T-helper 1 cell (primary cell): ENCODE results near the gene BBS1.

Experiments
- DNase-seq, 5 donors: peaks; one replicate each; pipeline ENCODE4 v3.0.0-alpha.2; 2012 to 2020

BBS1 gene

DNA sequence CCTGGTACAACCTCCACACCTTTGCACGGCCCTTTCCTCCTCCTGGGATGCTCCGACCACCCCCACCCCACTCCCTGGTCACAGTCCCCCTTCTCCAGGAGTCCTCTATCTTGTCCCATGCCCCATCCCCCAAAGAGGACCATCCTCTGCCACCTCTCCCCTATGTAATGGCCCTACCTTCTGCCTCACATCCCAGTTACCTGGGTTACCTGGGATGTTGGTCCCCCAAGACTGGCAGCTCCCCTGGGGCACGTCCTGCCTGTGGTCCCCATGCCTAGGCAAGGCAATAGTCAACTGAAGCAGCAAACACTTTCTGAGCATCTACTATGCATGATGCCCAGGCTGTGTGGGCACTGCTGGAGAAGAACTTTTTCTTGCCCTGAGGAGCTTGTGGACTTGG is 45.0 kb downstream of the BBS1 start:
- no peak for DNase-seq

DNA sequence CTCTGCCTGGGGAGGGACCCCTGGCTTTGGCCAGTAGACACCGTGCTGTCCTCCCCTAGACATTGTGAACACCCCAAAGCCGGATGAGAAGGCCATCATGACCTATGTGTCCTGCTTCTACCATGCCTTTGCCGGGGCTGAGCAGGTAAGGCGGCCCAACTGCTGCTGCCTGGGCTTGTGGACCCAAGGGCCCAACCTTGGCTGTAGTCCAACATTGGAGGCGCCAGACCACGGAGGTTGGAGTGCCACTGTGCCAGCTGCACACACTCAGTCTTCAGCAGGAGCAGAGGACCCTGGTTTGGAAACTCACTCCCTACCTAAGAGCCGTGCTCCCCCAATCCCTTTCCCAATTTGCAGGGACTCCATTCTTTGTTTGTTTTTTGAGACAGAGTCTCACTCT is 45.7 kb downstream of the BBS1 start:
- DNase-seq, result no peak

DNA sequence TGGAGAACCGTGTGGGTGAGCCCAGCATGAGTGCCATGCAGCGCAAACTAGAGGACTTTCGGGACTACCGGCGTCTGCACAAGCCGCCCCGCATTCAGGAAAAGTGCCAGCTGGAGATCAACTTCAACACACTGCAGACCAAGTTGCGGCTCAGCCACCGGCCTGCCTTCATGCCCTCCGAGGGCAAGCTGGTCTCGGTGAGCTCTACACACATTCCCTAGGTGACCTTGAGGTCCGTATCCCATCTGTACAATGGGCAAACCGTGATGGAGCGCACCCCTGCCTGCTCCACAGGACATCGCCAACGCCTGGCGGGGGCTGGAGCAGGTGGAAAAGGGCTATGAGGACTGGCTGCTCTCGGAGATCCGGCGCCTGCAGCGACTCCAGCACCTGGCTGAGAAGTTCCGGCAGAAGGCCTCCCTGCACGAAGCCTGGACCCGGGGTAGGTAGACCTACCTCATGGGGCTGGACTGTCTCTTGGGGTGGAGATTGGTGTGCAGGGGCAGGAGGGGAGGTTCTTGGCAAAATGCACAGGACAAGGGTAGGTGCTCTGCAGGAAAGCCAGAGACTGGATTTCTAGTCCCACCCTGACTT is 47.4 kb downstream of the BBS1 start:
- no peak for DNase-seq

DNA sequence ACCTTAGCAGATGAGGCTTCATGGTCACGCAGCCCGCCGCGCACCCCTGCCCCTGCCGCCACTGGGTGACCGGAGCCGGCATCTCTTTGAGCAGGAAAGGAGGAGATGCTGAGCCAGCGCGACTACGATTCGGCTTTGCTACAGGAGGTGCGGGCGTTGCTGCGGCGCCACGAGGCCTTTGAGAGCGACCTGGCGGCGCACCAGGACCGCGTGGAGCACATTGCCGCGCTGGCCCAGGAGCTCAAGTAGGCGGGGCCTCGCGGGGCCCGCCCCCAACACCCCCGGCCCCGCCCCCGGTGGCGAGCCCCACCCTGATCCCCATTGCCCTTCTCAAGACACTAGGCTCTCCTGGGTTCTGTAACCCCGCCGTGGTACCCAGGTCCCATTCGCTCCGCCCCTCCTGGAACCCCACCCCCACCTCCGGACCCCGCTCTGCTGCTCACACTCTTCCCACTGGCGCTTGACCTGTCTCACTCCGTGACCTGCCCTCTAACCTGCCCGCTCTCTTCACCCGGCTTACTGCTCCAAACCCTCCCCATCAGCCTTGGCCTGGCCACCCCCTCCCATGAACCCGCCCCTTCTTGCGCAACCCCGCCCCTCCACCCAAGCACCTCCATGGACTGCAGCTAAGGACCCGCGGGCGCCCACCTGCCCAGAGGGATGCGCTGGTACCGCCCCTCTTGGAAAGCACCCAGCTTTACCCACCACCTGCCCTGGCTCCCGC is 48.9 kb downstream of the BBS1 start:
- DNase-seq, result peak in 1 of 5 donors; percentile 41

DNA sequence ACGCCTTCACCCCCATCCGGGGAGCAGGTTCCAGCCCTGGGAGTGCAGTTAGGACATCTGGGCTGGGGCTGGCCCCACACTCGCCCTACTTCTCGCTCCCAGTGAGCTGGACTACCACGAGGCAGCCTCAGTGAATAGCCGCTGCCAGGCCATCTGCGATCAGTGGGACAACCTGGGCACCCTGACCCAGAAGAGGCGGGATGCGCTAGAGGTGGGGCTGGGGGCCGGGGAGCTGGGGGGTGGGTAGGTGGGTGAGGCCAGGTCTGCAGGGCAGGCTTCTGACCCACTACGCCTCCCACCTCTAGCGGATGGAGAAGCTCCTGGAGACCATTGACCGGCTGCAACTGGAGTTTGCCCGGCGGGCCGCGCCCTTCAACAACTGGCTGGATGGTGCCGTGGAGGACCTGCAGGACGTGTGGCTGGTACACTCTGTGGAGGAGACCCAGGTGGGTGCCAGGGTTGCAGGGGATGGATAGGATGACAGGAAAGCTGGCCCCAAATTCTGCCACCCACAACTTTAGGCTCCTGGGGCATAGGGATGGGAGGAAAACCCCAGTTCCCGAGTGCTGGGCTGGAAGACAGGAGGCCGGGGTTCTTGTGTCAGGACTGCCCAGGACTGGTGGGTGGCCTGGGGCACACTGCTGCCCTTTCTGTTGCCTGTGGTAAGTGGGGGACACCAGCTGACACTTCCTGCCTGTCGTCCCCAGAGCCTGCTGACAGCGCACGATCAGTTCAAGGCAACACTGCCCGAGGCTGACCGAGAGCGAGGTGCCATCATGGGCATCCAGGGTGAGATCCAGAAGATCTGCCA is 49.6 kb downstream of the BBS1 start:
- no peak for DNase-seq

DNA sequence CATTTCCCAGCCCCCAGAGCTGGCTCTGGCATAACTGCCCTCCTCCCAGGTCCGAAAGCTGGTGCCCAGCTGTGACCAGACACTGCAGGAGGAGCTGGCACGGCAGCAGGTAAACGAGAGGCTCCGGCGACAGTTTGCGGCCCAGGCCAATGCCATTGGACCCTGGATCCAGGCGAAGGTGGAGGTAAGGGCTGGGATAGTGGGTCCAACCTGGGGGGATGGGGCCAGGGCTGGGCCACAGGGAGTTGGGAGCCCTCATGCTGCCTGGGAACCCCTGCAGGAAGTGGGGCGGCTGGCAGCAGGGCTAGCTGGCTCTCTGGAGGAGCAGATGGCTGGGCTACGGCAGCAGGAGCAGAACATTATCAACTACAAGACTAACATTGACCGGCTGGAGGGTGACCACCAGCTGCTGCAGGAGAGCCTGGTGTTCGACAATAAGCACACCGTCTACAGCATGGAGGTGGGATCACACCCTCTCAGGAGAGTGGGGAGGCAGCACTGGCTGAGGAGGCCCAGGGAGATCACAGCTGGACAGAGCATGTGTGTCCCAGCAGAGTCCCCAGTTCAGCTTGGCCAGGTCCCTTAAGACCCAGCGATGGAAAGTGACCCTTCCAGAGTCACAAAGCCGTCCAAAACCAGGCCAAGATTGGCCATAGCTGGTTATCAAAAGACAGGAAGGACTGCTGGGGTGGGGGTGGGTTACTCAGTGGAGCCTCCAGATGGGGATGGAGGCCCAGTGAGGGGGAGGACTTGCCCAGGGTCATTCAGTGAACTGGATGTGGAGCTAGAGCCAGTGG is 50.9 kb downstream of the BBS1 start:
- DNase-seq, result no peak

DNA sequence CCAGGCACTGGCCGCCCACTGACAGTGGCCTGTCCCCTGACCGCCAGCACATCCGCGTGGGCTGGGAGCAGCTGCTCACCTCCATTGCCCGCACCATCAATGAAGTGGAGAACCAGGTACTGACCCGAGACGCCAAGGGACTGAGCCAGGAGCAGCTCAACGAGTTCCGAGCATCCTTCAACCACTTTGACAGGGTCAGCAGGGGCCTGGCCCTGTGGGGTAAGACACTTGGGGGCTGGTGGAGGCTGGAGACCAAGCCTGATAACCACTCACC is 51.5 kb downstream of the BBS1 start:
- no peak for DNase-seq

DNA sequence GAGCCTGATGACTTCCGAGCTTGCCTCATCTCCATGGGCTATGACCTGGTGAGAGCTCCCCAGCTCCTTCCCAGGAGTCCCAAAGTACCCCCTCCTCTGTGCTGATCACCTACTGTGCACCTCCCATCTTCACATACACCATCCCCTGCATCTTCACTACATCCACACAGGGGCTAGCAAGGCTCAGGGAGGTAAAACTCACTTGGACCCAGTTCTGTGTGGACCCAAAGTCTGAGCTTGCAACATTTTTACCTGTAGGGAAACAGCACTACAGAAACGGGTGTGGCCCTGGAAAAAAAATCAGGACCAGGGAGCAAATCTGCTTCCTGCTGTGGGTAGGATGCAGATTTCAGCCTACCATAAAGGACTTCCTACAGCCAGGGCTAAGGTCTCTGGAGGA is 51.8 kb downstream of the BBS1 start:
- DNase-seq, result no peak

DNA sequence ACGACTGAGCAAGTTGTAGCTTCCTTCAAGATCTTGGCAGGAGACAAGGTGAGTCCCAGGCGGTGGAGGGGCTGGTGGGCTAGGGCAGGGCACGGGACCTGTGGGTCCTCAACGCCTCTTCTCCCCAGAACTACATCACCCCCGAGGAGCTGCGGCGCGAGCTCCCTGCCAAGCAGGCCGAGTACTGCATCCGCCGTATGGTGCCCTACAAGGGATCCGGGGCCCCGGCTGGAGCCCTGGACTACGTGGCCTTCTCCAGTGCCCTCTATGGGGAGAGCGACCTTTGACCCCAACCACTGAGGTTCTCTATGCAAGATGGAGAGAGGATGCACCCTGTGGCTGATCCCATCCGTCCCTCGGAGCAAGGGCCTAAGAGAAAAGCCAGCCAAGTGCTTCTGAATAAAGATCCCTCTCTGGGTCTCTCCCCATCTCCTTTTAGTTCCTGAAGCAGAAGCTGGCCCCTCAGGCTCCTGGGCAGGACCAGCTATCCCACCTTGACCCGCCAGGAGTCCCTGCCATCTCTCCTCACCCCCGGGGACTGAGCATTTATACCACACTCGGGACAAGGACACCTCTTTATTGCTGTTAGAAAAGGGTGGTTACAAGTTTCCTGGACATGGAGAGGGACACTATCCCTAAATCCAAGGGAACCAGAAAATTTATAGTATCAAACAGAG is 52.6 kb downstream of the BBS1 start:
- no peak for DNase-seq

DNA sequence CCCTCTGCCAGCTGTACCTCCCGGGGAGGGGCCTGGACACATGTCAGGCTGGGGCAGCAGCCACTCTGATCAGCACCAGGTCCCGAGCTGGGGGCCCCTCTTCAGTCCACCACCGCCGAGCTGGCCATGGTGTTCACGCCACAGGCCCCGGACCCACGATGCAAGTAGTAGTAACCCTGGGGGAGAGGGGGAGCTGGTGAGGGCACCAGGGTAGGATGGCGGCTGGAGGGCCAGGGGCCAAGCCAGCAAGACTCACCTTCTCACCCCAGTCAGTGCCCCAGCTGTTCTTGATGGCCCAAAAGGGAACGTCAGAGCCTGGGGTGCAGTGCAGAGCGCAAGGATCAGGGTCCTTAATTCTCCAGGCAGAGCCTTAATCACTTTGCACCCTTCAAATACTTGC is 53.4 kb downstream of the BBS1 start:
- DNase-seq, result no peak

DNA sequence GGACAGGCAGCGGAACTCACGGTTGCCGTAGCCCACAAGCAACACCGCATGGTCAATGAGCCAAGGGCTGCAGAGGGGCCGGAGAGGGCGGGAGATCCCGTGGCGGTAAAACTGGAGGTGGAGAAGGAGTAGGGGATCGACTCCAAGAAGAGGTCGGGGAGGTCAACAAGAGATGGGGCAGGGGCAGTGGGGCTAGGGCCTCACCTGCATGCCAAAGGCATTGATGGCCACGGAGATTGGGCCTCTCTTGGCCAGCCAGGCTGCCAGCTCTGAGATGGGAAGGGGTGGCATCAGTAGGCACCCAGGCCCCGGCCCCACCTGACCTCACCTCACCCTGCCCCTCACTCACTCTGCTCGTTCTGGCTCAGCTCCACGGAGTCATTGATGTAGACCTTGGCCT is 54.1 kb downstream of the BBS1 start:
- DNase-seq, result no peak

DNA sequence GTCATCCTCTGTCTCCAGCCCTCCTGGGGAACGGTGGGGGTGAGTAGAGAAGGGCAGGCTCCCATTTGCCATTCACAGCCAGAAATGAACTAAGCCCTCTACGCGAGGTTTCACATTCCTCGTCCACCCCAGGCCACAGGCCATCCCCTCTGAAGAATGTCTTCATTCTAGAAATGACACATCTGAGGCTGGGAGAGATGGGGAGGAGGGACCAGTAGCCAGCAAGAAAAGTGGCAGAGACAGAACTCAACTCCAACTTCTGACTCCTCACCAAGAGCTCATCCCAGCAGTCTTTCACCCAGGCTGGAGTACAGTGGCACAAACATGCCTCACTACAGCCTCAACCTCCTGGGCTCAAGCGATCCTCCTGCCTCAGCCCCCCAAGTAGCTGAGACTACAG is 54.5 kb downstream of the BBS1 start:
- DNase-seq, result no peak

DNA sequence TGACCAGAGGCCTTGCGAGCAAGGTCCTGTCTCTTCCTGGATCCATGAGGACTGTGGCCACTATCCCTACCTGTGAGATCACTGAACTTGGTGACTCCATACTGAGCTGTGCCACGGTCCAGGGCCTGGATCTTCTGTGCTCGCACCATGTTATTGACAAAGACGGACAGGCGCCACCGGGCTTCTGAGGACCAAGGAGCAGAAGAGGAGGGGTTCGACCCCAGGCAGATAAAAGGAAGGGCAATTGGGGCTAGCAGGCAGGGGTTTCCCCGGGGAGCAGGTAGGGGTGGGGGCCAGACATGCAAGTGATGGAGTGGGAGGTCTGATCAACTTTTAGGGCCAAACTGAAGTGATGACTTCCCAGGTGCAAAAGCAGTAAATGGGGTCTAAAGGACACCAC is 55.8 kb downstream of the BBS1 start:
- DNase-seq, result no peak

DNA sequence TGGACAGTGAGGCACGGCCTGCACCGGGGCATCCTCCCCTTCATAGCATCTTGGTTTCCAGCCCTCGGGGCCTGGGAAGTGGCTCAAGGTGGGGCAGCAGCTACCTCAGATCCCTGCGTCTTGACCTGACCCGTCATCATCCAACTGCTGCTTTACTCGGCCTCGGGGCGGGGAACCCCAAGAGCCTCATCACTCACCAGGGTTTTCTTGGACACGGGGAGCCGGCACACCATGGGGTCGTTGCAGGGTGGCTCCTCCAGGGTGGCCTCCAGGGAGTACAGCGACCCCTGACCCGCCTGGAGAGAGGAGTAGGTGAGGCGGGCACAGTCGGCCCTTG is 57.3 kb downstream of the BBS1 start:
- DNase-seq, result no peak

DNA sequence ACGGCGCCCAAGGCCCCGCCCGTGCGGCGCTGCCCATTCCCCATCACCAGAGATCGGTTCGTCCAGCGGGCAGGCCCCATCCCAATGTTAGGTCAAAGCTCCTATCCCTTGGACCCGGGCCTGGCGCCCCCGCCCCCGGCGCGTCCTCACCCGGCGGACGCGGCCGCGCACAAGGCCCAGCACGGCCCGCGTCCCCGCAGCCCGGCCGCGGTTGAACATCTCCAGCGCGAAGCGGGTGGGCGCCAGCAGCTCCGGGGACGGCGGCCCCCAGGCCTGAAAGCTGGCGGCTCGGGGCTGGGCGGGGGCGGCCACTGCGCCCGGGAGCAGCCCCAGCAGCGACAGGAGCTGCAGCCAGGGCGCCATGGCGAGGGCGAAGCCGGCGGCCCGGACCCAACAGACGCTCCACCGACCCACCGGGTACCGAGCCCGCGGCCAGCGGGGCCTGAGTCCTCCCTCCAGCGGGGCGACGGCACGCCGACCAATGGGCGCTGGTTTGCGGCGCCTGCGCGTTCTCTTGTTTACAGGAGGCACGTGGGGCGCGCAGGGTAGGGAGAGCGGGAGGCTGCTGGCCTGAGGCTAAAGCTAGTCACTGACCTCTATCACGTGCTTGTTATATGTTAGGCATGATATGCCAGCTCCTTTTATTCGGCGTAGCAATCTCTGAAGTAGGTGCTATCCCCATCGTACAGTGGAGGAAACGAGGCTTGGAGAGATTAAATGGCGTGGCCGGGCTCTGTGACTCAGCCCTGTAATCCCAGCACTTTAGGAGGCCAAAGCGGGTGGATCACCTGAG is 57.9 kb downstream of the BBS1 start, which contains the start of gene CTSF:
TSS of gene CTSF (minus strand) at position 483 of the 793 bp plus-strand sequence. CDS start at position 363, 120 bp downstream.
- DNase-seq, result peak; percentile 47 to 69 (median 52)

DNA sequence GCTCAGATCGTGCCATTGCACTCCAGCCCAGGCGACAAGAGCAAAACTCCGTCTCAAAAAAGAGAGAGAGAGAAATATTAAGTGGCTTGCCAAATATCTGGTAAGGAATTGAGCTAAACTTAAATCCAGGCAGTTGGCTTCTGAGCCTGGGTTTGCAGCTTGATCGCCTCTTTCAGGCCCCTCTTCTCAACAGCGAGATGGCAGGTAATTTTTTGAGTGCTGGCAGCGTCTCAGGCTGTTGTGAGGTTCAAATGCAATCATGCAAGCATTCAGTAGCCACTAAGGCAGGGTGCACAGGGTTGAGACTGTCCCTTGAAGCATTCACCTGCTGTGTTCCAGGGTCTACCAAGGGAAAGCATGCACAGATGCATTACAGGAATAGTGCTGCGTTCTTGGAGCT is 58.6 kb downstream of the BBS1 start:
- no peak for DNase-seq

DNA sequence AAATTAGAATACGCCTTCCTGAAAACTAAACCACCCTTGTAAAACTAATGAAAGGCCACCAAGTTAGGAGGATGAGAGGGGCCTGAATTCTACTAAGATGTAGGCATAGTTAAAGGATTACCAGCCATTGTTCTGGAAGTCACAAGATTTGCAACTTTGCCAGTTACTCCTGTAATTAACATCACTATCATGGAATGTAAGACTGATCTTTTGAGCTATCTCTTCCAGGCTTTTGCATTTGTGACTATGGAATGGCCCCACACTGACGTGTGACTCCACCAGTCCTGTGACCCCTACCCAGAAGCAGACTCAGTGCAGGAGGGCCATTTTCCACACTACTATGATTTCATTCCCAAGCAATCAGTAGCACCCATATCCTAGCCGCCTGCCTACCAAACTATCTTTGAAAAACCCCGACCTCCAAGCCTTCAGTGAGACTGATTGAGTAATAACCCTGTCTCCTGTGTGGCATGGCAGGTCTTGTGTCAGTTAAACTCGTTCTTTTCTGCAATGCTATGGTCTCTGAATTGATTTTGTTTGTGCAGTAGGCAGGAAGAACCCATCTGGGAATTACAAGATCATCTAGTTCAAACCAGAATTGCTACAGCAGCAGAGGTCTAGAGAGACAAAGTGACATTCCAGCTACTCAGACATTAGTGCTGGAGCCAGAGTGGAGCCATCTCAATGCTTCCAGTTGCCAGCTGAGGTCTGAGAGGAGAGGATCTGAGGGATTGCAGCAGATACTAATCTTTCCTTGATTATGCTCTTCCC is 59.8 kb downstream of the BBS1 start:
- no peak for DNase-seq

DNA sequence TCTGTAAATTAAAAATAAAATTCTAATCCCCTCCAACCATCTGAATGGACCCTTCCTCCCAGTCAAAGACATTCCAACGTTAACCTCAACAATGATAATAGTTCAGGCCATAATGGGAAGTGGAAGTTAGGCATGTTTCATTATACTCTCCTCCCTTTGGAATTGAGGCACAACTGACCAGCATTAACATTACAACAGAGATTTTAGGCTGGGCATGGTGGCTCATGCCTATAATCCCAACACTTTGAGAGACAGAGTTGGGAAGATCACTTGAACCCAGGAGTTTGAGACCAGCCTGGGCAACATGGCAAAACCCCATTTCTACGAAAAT is 60.4 kb downstream of the BBS1 start:
- DNase-seq, result no peak

DNA sequence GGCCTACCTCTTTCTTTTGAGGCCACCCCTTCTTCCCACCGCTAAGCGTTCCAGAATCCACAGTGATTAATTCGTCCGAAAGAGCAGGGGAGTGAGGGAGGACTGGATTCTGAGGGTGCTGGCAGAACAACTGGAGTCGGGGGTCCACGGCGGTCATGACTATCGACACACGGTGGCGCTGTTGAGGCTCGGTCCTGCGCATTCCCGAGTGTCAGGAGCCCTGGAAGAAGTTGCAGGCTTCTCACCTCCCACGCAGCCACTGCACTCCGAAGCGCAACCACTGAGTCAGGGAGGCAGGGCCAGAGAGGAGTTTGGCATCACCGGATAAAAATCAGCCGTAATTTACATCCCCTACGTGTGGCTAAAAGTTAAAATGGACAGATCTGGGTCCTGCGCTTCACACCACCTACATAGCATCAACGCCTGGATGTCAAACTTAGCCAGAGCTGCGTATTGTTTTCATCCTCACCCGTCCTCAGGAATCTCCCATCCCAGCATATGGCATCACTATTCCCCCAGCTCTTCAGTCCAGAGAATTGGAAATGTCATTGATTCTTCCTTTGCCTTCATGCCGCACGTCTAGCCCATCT is 68.7 kb downstream of the BBS1 start:
- peak; percentile 42 to 74 (median 63) for DNase-seq

DNA sequence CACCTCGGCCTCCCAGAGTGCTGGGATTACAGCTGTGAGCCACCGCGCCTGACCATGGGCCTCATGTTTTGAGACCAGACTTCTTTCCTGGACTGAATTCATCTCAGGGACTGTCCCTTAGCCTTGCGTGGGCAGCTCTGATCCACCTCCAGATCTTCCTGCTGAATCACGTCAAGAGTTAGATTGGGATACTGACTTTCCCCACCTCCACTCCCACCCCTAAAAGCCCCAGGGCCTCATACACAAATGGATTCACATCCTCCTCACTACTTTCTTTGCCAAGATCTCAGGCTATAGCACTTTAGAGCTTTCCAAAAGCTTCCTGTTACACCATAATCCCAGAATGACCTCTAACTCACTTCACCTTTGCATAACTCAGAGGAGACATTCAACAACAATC is 70.4 kb downstream of the BBS1 start:
- no peak for DNase-seq

DNA sequence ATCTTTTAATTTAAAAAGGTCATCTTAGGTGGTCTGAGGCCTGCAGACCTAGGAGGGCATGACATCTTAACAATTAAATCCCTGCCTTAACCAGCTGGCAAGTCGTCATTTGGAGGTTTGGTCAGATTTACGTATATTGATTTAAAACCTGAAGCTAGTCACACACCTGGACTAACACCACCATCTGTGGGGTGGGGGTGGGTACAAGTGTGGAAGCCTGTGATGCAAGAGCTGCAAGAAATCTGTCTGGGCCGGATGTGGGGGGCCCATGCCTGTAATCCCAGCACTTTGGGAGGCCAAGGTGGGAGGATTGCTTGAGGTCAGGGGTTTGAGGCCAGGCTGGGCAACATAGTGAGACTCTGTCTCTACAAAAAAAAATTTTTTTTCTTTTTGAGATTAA is 70.8 kb downstream of the BBS1 start:
- DNase-seq, result no peak
